ENCODE data around the gene GFY. TPM values are rescaled to one million over a fixed set of nuclear protein-coding genes. Genes with fewer than 3 reads are reported as not detected.

The GFY gene
- total and polyA plus RNA-seq, 2 donors (not counting 1 experiment from before 2014, with no cell fraction given): not detected

DNA sequence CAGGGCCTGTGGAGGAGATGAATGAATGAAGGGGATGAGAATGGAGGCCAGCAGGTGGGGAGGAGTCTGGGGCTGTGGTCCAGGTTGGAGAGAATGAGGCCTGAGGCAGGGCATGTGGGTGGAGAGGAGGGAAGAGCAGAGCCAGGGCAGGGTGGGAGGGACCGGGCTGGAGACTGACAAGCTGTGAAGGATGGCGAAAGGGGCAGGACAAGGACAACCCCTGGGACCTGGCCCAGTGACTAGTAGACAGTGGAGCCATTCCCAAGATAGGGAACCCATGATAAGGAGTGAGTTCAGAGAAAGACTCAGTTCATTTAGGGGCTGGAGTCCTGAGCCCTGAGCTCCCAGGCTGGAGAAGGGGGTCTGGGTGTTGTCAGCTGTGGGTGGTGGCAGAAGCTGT, 5.0 kb upstream of the GFY start:
- H2AFZ ChIP-seq (ENCODE audit: insufficient read depth, low read depth, low read length, poor library complexity, severe bottlenecking): no peak overlapping the region
- H3K36me3 ChIP-seq (replicated peaks in 1 of 2; ENCODE audit: control extremely low read depth in 1 of 2, control insufficient read depth in 1 of 2, extremely low read depth in 1 of 2, insufficient read depth in 2 of 2, low read length in 1 of 2): no peaks in the 10 kb centered on the region
- Mint-ChIP-seq H3K9me3 (ENCODE audit: insufficient read depth) (no peaks in the 10 kb centered on the region), H3K4me3 (peak overlapping the region; percentile 56), H3K27ac (peak overlapping the region; percentile 61), H3K4me1 (peaks cover 42% of the 10 kb centered on the region), H3K27me3 (peaks cover 67% of the 10 kb centered on the region)
- intact Hi-C loops (cut with micrococcal nuclease): no loop called here
- no peak for TF ChIP-seq EZH2 (IDR thresholded peaks at IDR 0.05; ENCODE audit: borderline replicate concordance, insufficient read depth, low read depth, low read length, poor library complexity, severe bottlenecking)
- TF ChIP-seq, protein P1, sequence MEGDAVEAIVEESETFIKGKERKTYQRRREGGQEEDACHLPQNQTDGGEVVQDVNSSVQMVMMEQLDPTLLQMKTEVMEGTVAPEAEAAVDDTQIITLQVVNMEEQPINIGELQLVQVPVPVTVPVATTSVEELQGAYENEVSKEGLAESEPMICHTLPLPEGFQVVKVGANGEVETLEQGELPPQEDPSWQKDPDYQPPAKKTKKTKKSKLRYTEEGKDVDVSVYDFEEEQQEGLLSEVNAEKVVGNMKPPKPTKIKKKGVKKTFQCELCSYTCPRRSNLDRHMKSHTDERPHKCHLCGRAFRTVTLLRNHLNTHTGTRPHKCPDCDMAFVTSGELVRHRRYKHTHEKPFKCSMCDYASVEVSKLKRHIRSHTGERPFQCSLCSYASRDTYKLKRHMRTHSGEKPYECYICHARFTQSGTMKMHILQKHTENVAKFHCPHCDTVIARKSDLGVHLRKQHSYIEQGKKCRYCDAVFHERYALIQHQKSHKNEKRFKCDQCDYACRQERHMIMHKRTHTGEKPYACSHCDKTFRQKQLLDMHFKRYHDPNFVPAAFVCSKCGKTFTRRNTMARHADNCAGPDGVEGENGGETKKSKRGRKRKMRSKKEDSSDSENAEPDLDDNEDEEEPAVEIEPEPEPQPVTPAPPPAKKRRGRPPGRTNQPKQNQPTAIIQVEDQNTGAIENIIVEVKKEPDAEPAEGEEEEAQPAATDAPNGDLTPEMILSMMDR (IDR thresholded peaks at IDR 0.05): no peak
- peaks cover 0 to 88% (median 58%) of the 10 kb centered on the region in 4 experiments for H3K27me3 ChIP-seq (replicated peaks in 1 of 4; ENCODE audit: control extremely low read depth in 1 of 4, control insufficient read depth in 3 of 4, insufficient read depth in 4 of 4, low read length in 3 of 4)
- H3K4me2 ChIP-seq (replicated peaks; ENCODE audit: low read depth, low read length, poor library complexity, severe bottlenecking): no peak overlapping the region
- peaks cover 35 to 43% of the 10 kb centered on the region in 2 donors for H3K4me1 ChIP-seq (ENCODE audit: control insufficient read depth in 2 of 2, insufficient read depth in 2 of 2, low read length in 2 of 2)
- CTCF ChIA-PET: interaction anchor here (1.5 to 2.1 kb wide), 5 partner anchors 9 to 29 kb away, joined by 3 to 8 read pairs (median 4); no protein-coding TSS in a partner anchor
- H3K27ac ChIP-seq (ENCODE audit: low read length in 2 of 2): no peak overlapping the region
- POLR2A ChIA-PET: interaction anchor here (0.6 kb wide), 1 partner anchor 9 kb away, joined by 3 read pairs; no protein-coding TSS in a partner anchor
- H3K9me3 ChIP-seq (ENCODE audit: control extremely low read depth in 1 of 3, control insufficient read depth in 2 of 3, insufficient read depth in 1 of 3, low read length in 2 of 3): peaks cover 0 to 26% (median 0%) of the 10 kb centered on the region in 3 donors
- H3K4me3 ChIP-seq (ENCODE audit: control extremely low read depth in 1 of 5, extremely low read depth in 1 of 5, insufficient read depth in 1 of 5, low read depth in 2 of 5, low read length in 4 of 5): no peak overlapping the region
- 100% methylated on average over 1 of the region's 2 CpGs for whole genome bisulfite sequencing (ENCODE audit: insufficient coverage)
- no peaks in the 10 kb centered on the region for H3K79me2 ChIP-seq (ENCODE audit: control insufficient read depth, insufficient read depth, low read length)
- no peak overlapping the region for H3K9ac ChIP-seq (ENCODE audit: low read length)
- no peaks in the 10 kb centered on the region for H4K20me1 ChIP-seq (ENCODE audit: control insufficient read depth, insufficient read depth, low read length, poor library complexity, severe bottlenecking)
- DNase-seq (no peak), ATAC-seq (ENCODE audit: low read depth) (no peak)

All from B cell (primary cell).